ENCODE measurements around the gene OSBPL10.

GRCh38 chr3:32009957-32010356, 28.9 kb upstream of the OSBPL10 start:
- TF ChIP-seq, protein P1, sequence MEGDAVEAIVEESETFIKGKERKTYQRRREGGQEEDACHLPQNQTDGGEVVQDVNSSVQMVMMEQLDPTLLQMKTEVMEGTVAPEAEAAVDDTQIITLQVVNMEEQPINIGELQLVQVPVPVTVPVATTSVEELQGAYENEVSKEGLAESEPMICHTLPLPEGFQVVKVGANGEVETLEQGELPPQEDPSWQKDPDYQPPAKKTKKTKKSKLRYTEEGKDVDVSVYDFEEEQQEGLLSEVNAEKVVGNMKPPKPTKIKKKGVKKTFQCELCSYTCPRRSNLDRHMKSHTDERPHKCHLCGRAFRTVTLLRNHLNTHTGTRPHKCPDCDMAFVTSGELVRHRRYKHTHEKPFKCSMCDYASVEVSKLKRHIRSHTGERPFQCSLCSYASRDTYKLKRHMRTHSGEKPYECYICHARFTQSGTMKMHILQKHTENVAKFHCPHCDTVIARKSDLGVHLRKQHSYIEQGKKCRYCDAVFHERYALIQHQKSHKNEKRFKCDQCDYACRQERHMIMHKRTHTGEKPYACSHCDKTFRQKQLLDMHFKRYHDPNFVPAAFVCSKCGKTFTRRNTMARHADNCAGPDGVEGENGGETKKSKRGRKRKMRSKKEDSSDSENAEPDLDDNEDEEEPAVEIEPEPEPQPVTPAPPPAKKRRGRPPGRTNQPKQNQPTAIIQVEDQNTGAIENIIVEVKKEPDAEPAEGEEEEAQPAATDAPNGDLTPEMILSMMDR (IDR thresholded peaks at IDR 0.05) = no peak
- TF ChIP-seq EZH2 (IDR thresholded peaks at IDR 0.05) (no peak), EZH2phosphoT487 (IDR thresholded peaks at IDR 0.05) (no peak)

Data from neural progenitor cell (in vitro differentiated cells).